OCI-LY7 (cell line): ENCODE measurements around the gene ALKBH2. TPM values are rescaled to one million over a fixed set of nuclear protein-coding genes. Genes with fewer than 3 reads are reported as not detected.

Experiments used
- BruUV-seq: library from RNA; stranded (reverse); fragments of 400-500 nt; replicated peaks from 2 replicates; lab custom pipeline; 2021; lab: Mats Ljungman, UMichigan
- CTCF ChIA-PET: fragments of 300-600 bp; sonication (Branson Sonifier 250); formaldehyde crosslinking; loops from one replicate; lab custom pipeline; 2022; ENCODE audit warnings: antibody characterized with exemption; ENCODE audit not compliant: unreplicated experiment; lab: Charles Lee
- POLR2A ChIA-PET: fragments of 300-600 bp; sonication (Branson Sonifier 250); formaldehyde crosslinking; loops from one replicate; lab custom pipeline; 2022; ENCODE audit warnings: antibody characterized with exemption; lab: Charles Lee
- DNase-seq: peaks from one replicate; pipeline ENCODE4 v3.0.0-alpha.2; 2015; ENCODE audit warnings: low spot score
- H2AFZ ChIP-seq: fragments of 200-600 bp; sonication (generic), shearing (Covaris generic); 2 replicates; pipeline ENCODE4 v1.6.1; 2014; ENCODE audit warnings: mild to moderate bottlenecking, antibody characterized with exemption, low read length, moderate library complexity
- H3K27ac ChIP-seq: fragments of 200-600 bp; sonication (generic); 2 replicates; pipeline ENCODE4 v1.5.1; 2014; ENCODE audit warnings: mixed run types, low read depth, mild to moderate bottlenecking, moderate library complexity, low read length, inconsistent platforms; ENCODE audit not compliant: poor library complexity, severe bottlenecking
- H3K36me3 ChIP-seq: fragments of 200-600 bp; sonication (generic); 2 replicates; pipeline ENCODE4 v1.6.1; 2014; ENCODE audit warnings: mild to moderate bottlenecking, antibody characterized with exemption, low read length, moderate library complexity, mixed read lengths; ENCODE audit not compliant: insufficient read depth
- H3K4me1 ChIP-seq: fragments of 200-600 bp; sonication (generic); 2 replicates; pipeline ENCODE4 v1.5.1; 2014; ENCODE audit warnings: mild to moderate bottlenecking, low read length; ENCODE audit not compliant: insufficient read depth, poor library complexity, severe bottlenecking
- H3K4me2 ChIP-seq: fragments of 200-600 bp; sonication (generic); 2 replicates; pipeline ENCODE4 v1.6.1; 2014; ENCODE audit warnings: mild to moderate bottlenecking, low read length
- H3K4me3 ChIP-seq: fragments of 200-600 bp; sonication (generic); 2 replicates; pipeline ENCODE4 v1.5.1; 2014; ENCODE audit warnings: mild to moderate bottlenecking, low read depth, low read length; ENCODE audit not compliant: poor library complexity, severe bottlenecking
- H3K79me2 ChIP-seq: fragments of 200-600 bp; sonication (generic); 2 replicates; pipeline ENCODE4 v1.6.1; 2016; ENCODE audit warnings: low read depth, mild to moderate bottlenecking, low read length, moderate library complexity, mixed read lengths; ENCODE audit not compliant: insufficient read depth
- H3K9me2 ChIP-seq: fragments of 200-600 bp; sonication (generic); 2 replicates; pipeline ENCODE4 v1.6.1; 2016; ENCODE audit warnings: mild to moderate bottlenecking, low read length, mixed read lengths; ENCODE audit not compliant: insufficient read depth
- H3K9me3 ChIP-seq: fragments of 200-600 bp; sonication (generic); 2 replicates; pipeline ENCODE4 v1.6.1; 2014; ENCODE audit warnings: mild to moderate bottlenecking, mixed run types, low read length, mixed read lengths
- H4K20me1 ChIP-seq: fragments of 200-600 bp; sonication (generic); 2 replicates; pipeline ENCODE4 v1.6.1; 2014; ENCODE audit warnings: mild to moderate bottlenecking, antibody characterized with exemption, low read length, moderate library complexity, mixed read lengths; ENCODE audit not compliant: insufficient read depth
- CTCF ChIP-seq: fragments of 200-600 bp; sonication (generic); conservative IDR thresholded peaks from 2 replicates; pipeline ENCODE4 v1.5.1; 2014; ENCODE audit warnings: mild to moderate bottlenecking, antibody characterized with exemption, low read length, moderate library complexity, mixed read lengths
- EZH2phosphoT487 ChIP-seq: fragments of 200-600 bp; sonication (generic); IDR thresholded peaks from 2 replicates; pipeline ENCODE4 v1.6.1; 2018; ENCODE audit warnings: low read depth, borderline replicate concordance, mild to moderate bottlenecking, mixed run types, antibody characterized with exemption, low read length, moderate library complexity, mixed read lengths
- intact Hi-C: fragments of 100-400 bp; cut with micrococcal nuclease; formaldehyde crosslinking; loops from one replicate; pipeline ENCODE4 v1.10.0; 2022; ENCODE audit not compliant: unreplicated experiment
- total RNA-seq, 2 experiments: library from RNA; depleted of rRNA in 1 of 2; stranded (reverse); fragments of >200 nt in 1 of 2; shearing (Covaris generic) in 1 of 2; gene quantifications; 2 replicates each; pipeline ENCODE4 v1.2.3, GENCODE V29; 2014 to 2022

The ALKBH2 gene
- total RNA-seq, 2 experiments from 2014 or later = 70.3 to 111 TPM

GRCh38 chr12:109069307-109070271, 23.7 kb downstream of the ALKBH2 start:
- Histone ChIP-seq H4K20me1 (no peaks in the 10 kb centered on the region), H2AFZ (no peak overlapping the region), H3K9me3 (peaks cover 2% of the 10 kb centered on the region), H3K36me3 (peaks cover 90% of the 10 kb centered on the region), H3K4me1 (peaks cover 23% of the 10 kb centered on the region), H3K9me2 (no peaks in the 10 kb centered on the region), H3K27ac (no peak overlapping the region), H3K4me2 (no peak overlapping the region), H3K79me2 (peaks cover 2% of the 10 kb centered on the region; the same call in 1 of the 2 replicates), H3K4me3 (no peak overlapping the region)
- intact Hi-C loops = no loop called here
- POLR2A ChIA-PET = interaction anchor here (0.5 to 0.9 kb wide), 4 partner anchors 8 to 126 kb away, joined by 3 to 5 read pairs (median 3); no protein-coding TSS in a partner anchor
- no TSS peak for BruUV-seq
- CTCF ChIA-PET = no interaction called here
- no peak for TF ChIP-seq CTCF
- TF ChIP-seq EZH2phosphoT487 = no peak
- no peak for DNase-seq

- peaks cover 68% of the 10 kb centered on the region for H3K36me3 ChIP-seq
- peak overlapping the region; percentile 94 for H3K27ac ChIP-seq
- H3K4me2 ChIP-seq = no peak overlapping the region
- no peaks in the 10 kb centered on the region for H4K20me1 ChIP-seq
- no peak overlapping the region; the same call in 1 of the 2 replicates for H2AFZ ChIP-seq
- peaks cover 57% of the 10 kb centered on the region for H3K4me1 ChIP-seq
- intact Hi-C loops = no loop called here
- TF ChIP-seq CTCF (no peak), EZH2phosphoT487 (no peak)
- peaks cover 16% of the 10 kb centered on the region for H3K9me3 ChIP-seq
- H3K4me3 ChIP-seq = no peak overlapping the region
- no TSS peak for BruUV-seq
- DNase-seq = no peak
- ChIA-PET CTCF (no interaction called here), POLR2A (no interaction called here)
- H3K79me2 ChIP-seq = peaks cover 5% of the 10 kb centered on the region; the same call in 1 of the 2 replicates
- H3K9me2 ChIP-seq = no peaks in the 10 kb centered on the region
Measured at GRCh38 chr12:109065853-109066193, 27.4 kb downstream of the ALKBH2 start.
